ENCODE data around the gene PPP1R2. TPM values are rescaled to one million over a fixed set of nuclear protein-coding genes. Genes with fewer than 3 reads are reported as not detected.

The PPP1R2 gene
- total and polyA plus RNA-seq, 2 of the 13 experiments (the other 11 are each of a cell fraction or from before 2014, with no cell fraction given): 36.5 to 86.5 TPM

GRCh38 chr3:195512798-195513345, 30.3 kb downstream of the PPP1R2 start:
- no peak for DNase-seq (ENCODE audit: low spot score)

More at GRCh38 chr3:195512798-195513345, 30.3 kb downstream of the PPP1R2 start:
- no peaks in the 10 kb centered on the region for H4K20me1 ChIP-seq (ENCODE audit: insufficient read depth, low read length)
- ChIA-PET POLR2A (no interaction called here), CTCF (ENCODE audit: low intra/inter-chr PET ratio, low total read pairs) (no interaction called here)
- in situ Hi-C loops (cut with HindIII; ENCODE audit: extremely low pct_ligation_motif_present, low pct_unique_long_range_greater_than_20kb): no loop called here
- intact Hi-C loops (cut with micrococcal nuclease; ENCODE audit: unreplicated experiment): no loop called here
- peaks cover 3 to 21% of the 10 kb centered on the region in 2 experiments; a peak in 4 of 5 replicates for H3K36me3 ChIP-seq (replicated peaks in 1 of 2; ENCODE audit: control insufficient read depth in 1 of 2, insufficient read depth in 2 of 2, low read length in 2 of 2)
- H3K4me2 ChIP-seq (ENCODE audit: low read depth, low read length): no peak overlapping the region
- no peak overlapping the region for H3K9ac ChIP-seq (ENCODE audit: insufficient read depth, low read depth, low read length)
- H3K27ac ChIP-seq (ENCODE audit: extremely low read length, insufficient read depth, low read length): no peak overlapping the region
- TF ChIP-seq PHF20 (CRISPR knock-in tag; IDR thresholded peaks at IDR 0.05) (no peak), ZNF121 (CRISPR knock-in tag; IDR thresholded peaks at IDR 0.05) (no peak), SCMH1 (CRISPR knock-in tag; IDR thresholded peaks at IDR 0.05; ENCODE audit: borderline replicate concordance) (no peak), ZNF891 (CRISPR knock-in tag; IDR thresholded peaks at IDR 0.05) (no peak), ZC3H13 (CRISPR knock-in tag; IDR thresholded peaks at IDR 0.05) (no peak), THAP9 (CRISPR knock-in tag; IDR thresholded peaks at IDR 0.05; ENCODE audit: borderline replicate concordance) (no peak), HNF4G (IDR thresholded peaks at IDR 0.05; ENCODE audit: borderline replicate concordance, low read depth, low read length) (no peak), HNF4G (CRISPR knock-in tag; IDR thresholded peaks at IDR 0.05; ENCODE audit: borderline replicate concordance, low read depth) (no peak), MAZ (IDR thresholded peaks at IDR 0.05; ENCODE audit: borderline replicate concordance, low read depth, low read length) (no peak), MAZ (CRISPR knock-in tag; IDR thresholded peaks at IDR 0.05; ENCODE audit: low read depth) (no peak), ZNF556 (CRISPR knock-in tag; IDR thresholded peaks at IDR 0.05; ENCODE audit: borderline replicate concordance) (no peak), DNMT1 (CRISPR knock-in tag; IDR thresholded peaks at IDR 0.05) (no peak), NFKB2 (CRISPR knock-in tag; IDR thresholded peaks at IDR 0.05; ENCODE audit: borderline replicate concordance) (no peak), ZNF460 (CRISPR knock-in tag; IDR thresholded peaks at IDR 0.05; ENCODE audit: borderline replicate concordance) (no peak)
- TF ChIP-seq, protein P1, sequence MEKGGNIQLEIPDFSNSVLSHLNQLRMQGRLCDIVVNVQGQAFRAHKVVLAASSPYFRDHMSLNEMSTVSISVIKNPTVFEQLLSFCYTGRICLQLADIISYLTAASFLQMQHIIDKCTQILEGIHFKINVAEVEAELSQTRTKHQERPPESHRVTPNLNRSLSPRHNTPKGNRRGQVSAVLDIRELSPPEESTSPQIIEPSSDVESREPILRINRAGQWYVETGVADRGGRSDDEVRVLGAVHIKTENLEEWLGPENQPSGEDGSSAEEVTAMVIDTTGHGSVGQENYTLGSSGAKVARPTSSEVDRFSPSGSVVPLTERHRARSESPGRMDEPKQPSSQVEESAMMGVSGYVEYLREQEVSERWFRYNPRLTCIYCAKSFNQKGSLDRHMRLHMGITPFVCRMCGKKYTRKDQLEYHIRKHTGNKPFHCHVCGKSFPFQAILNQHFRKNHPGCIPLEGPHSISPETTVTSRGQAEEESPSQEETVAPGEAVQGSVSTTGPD (CRISPR knock-in tag; IDR thresholded peaks at IDR 0.05): no peak
- TF ChIP-seq, protein P2, sequence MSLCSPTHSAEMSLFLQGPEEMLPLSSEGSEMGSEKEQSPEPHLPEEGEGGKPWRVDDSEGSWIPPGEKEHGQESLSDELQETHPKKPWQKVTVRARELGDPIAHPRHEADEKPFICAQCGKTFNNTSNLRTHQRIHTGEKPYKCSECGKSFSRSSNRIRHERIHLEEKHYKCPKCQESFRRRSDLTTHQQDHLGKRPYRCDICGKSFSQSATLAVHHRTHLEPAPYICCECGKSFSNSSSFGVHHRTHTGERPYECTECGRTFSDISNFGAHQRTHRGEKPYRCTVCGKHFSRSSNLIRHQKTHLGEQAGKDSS (CRISPR knock-in tag; IDR thresholded peaks at IDR 0.05; ENCODE audit: borderline replicate concordance, low read depth): no peak
- H3K4me1 ChIP-seq (ENCODE audit: insufficient read depth, low read length): no peaks in the 10 kb centered on the region
- FAIRE-seq (no peak), ATAC-seq (no peak)
- 98% methylated on average over 7 of the region's 7 CpGs for WGBS (ENCODE audit: low lambda C conversion rate)
- no peaks in the 10 kb centered on the region for H3K27me3 ChIP-seq (ENCODE audit: control insufficient read depth in 1 of 2, insufficient read depth in 2 of 2, low read length in 2 of 2)
- no peaks in the 10 kb centered on the region for H3K79me2 ChIP-seq (ENCODE audit: insufficient read depth, low read length)
- H2AFZ ChIP-seq (ENCODE audit: low read length): no peak overlapping the region
- H3K4me3 ChIP-seq (replicated peaks in 1 of 3; ENCODE audit: insufficient read depth in 1 of 3, low read depth in 2 of 3, low read length in 3 of 3): no peak overlapping the region
- H3K9me3 ChIP-seq (ENCODE audit: low read length): no peaks in the 10 kb centered on the region
- BruUV-seq (replicated peaks): no TSS peak
